GM21515 (cell line): ENCODE data around the gene CLCN2.
"Not testable (repeated sequence)": the region's sequence is repeated elsewhere in the genome, so short reads cannot be mapped to it uniquely, and the experiment has no call there.

Experiments used
- ATAC-seq: cut with Tn5 transposase; IDR thresholded peaks from one replicate; pipeline ENCODE4 v1.9.1; 2021; ENCODE audit not compliant: unreplicated experiment

CLCN2 gene

GRCh38 chr3:184347321-184348056, 13.9 kb downstream of the CLCN2 start:
- no peak for ATAC-seq

- ATAC-seq, result no peak
Measured at GRCh38 chr3:184346480-184347190, 14.8 kb downstream of the CLCN2 start.

- ATAC-seq, result no peak
Measured at GRCh38 chr3:184345317-184346144, 15.9 kb downstream of the CLCN2 start.

GRCh38 chr3:184344579-184345316, 16.7 kb downstream of the CLCN2 start:
- ATAC-seq, result no peak

GRCh38 chr3:184343200-184343876, 18.1 kb downstream of the CLCN2 start:
- no peak for ATAC-seq

GRCh38 chr3:184341925-184342324, 19.5 kb downstream of the CLCN2 start:
- no peak for ATAC-seq

- ATAC-seq, result not testable (repeated sequence)
Measured at GRCh38 chr3:184339451-184340135, 21.8 kb downstream of the CLCN2 start.

- ATAC-seq, result no peak
Measured at GRCh38 chr3:184339001-184339400, 22.4 kb downstream of the CLCN2 start.

GRCh38 chr3:184338511-184338945, 22.9 kb downstream of the CLCN2 start:
- no peak for ATAC-seq

- no peak for ATAC-seq
Measured at GRCh38 chr3:184337981-184338380, 23.4 kb downstream of the CLCN2 start.

GRCh38 chr3:184337399-184337714, 24.0 kb downstream of the CLCN2 start, which contains the start of gene FAM131A:
FAM131A (plus strand) TSS chr3:184337600; CDS start chr3:184337631, 31 bp downstream.
- ATAC-seq, result no peak

GRCh38 chr3:184336547-184337398, 24.6 kb downstream of the CLCN2 start:
- ATAC-seq, result no peak

GRCh38 chr3:184335661-184336546, 25.5 kb downstream of the CLCN2 start:
- peak; percentile 84 for ATAC-seq

- ATAC-seq, result peak; percentile 4
Measured at GRCh38 chr3:184335291-184335660, 26.1 kb downstream of the CLCN2 start.

- no peak for ATAC-seq
Measured at GRCh38 chr3:184334470-184335158, 26.8 kb downstream of the CLCN2 start.

- no peak for ATAC-seq
Measured at GRCh38 chr3:184333700-184334099, 27.7 kb downstream of the CLCN2 start.

- no peak for ATAC-seq
Measured at GRCh38 chr3:184333190-184333589, 28.2 kb downstream of the CLCN2 start.
